ENCODE measurements around the gene PROC.

PROC gene

DNA sequence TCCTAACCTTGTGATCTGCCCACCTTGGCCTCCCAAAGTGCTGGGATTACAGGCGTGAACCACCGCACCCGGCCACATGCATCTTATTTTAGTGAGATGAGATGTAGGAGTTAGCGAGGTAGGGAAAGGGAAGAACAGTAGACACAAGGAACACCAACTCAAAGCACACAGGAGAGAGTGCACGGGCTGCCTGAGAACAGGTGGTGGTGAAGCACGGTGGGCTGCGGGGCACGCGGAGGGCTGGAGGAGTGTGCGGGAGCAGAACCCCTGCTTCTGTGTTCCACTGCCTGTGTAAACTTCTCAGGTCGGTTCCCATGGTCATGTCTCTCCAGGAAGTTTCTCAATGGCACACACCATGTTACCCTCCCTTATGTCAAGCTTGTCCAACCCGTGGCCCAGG lies 38.7 kb downstream of the PROC start:
- Histone ChIP-seq H3K4me1 (ENCODE audit: control extremely low read depth in 1 of 4, control insufficient read depth in 4 of 4, insufficient read depth in 4 of 4, low read length in 3 of 4) (no peaks in the 10 kb centered on the region), H3K9me3 (ENCODE audit: control extremely low read depth in 1 of 5, control insufficient read depth in 4 of 5, insufficient read depth in 2 of 5, low read depth in 1 of 5, low read length in 4 of 5) (no peaks in the 10 kb centered on the region), H3K27ac (ENCODE audit: insufficient read depth in 1 of 2, low read depth in 1 of 2, low read length in 2 of 2, poor library complexity in 1 of 2, severe bottlenecking in 2 of 2) (no peak overlapping the region), H3K36me3 (ENCODE audit: control insufficient read depth in 4 of 4, insufficient read depth in 4 of 4, low read length in 3 of 4) (no peaks in the 10 kb centered on the region), H3K27me3 (replicated peaks in 2 of 5; ENCODE audit: control insufficient read depth in 4 of 5, insufficient read depth in 5 of 5, low read length in 4 of 5) (no peaks in the 10 kb centered on the region), H3K4me3 (ENCODE audit: control insufficient read depth in 1 of 7, extremely low read depth in 1 of 7, insufficient read depth in 4 of 7, low read depth in 2 of 7, low read length in 6 of 7) (no peak overlapping the region)
- ChIA-PET CTCF (interaction anchor here (0.6 to 0.9 kb wide), 2 partner anchors 41 to 133 kb away, joined by 3 read pairs; no protein-coding TSS in a partner anchor), POLR2A (no interaction called here)
- DNase-seq = no peak
- over 99% methylated on average over 8 of the region's 12 CpGs for WGBS (ENCODE audit: insufficient coverage)

DNA sequence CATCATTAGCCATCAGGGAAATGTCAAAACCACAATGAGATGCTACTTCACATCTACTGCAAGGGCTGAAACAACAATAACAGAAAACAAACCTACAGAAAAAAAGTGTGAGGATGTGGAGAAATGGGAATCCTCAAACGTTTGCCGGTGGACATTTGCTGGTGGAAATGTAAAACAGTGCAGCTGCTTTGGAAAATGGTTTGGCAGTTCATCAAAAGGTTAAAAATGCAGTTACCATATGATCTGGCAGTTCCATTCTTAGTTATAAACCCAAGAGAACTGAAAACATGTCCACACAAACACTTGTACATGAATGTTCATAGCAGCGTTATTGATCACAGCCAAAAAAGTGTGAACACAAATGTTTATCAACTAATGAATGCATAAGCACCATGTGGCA lies 44.2 kb downstream of the PROC start:
- no peaks in the 10 kb centered on the region for H3K27me3 ChIP-seq (replicated peaks in 2 of 5; ENCODE audit: control insufficient read depth in 4 of 5, insufficient read depth in 5 of 5, low read length in 4 of 5)
- POLR2A ChIA-PET = no interaction called here
- no CpG with 5 or more reads among the region's 3 CpGs for WGBS (ENCODE audit: insufficient coverage)
- no peaks in the 10 kb centered on the region for H3K4me1 ChIP-seq (ENCODE audit: control extremely low read depth in 1 of 4, control insufficient read depth in 4 of 4, insufficient read depth in 4 of 4, low read length in 3 of 4)
- CTCF ChIA-PET = interaction anchor here (1.0 to 1.5 kb wide), 3 partner anchors 16 to 46 kb away, joined by 3 to 5 read pairs (median 3); no protein-coding TSS in a partner anchor
- no peak for DNase-seq
- no peak overlapping the region for H3K27ac ChIP-seq (ENCODE audit: insufficient read depth in 1 of 2, low read depth in 1 of 2, low read length in 2 of 2, poor library complexity in 1 of 2, severe bottlenecking in 2 of 2)
- H3K36me3 ChIP-seq (ENCODE audit: control insufficient read depth in 4 of 4, insufficient read depth in 4 of 4, low read length in 3 of 4) = peaks cover 0 to 4% (median 3%) of the 10 kb centered on the region in 4 experiments
- no peak overlapping the region for H3K4me3 ChIP-seq (ENCODE audit: control insufficient read depth in 1 of 7, extremely low read depth in 1 of 7, insufficient read depth in 4 of 7, low read depth in 2 of 7, low read length in 6 of 7)
- H3K9me3 ChIP-seq (ENCODE audit: control extremely low read depth in 1 of 5, control insufficient read depth in 4 of 5, insufficient read depth in 2 of 5, low read depth in 1 of 5, low read length in 4 of 5) = no peaks in the 10 kb centered on the region

GRCh38 chr2:127463155-127463991 lies 45.1 kb downstream of the PROC start:
- H3K27me3 ChIP-seq (replicated peaks in 2 of 5; ENCODE audit: control insufficient read depth in 4 of 5, insufficient read depth in 5 of 5, low read length in 4 of 5) = no peaks in the 10 kb centered on the region
- H3K36me3 ChIP-seq (ENCODE audit: control insufficient read depth in 4 of 4, insufficient read depth in 4 of 4, low read length in 3 of 4) = peaks cover 3 to 11% (median 5%) of the 10 kb centered on the region in 4 experiments
- H3K4me1 ChIP-seq (ENCODE audit: control extremely low read depth in 1 of 4, control insufficient read depth in 4 of 4, insufficient read depth in 4 of 4, low read length in 3 of 4) = no peaks in the 10 kb centered on the region
- DNase-seq = no peak
- WGBS (ENCODE audit: insufficient coverage) = 99% methylated on average over 13 of the region's 19 CpGs
- CTCF ChIA-PET = interaction anchor here (0.6 to 1.5 kb wide), 4 partner anchors 12 to 27 kb away, joined by 3 to 5 read pairs (median 3); no protein-coding TSS in a partner anchor
- no peaks in the 10 kb centered on the region for H3K9me3 ChIP-seq (ENCODE audit: control extremely low read depth in 1 of 5, control insufficient read depth in 4 of 5, insufficient read depth in 2 of 5, low read depth in 1 of 5, low read length in 4 of 5)
- no peak overlapping the region for H3K4me3 ChIP-seq (ENCODE audit: control insufficient read depth in 1 of 7, extremely low read depth in 1 of 7, insufficient read depth in 4 of 7, low read depth in 2 of 7, low read length in 6 of 7)
- no peak overlapping the region for H3K27ac ChIP-seq (ENCODE audit: insufficient read depth in 1 of 2, low read depth in 1 of 2, low read length in 2 of 2, poor library complexity in 1 of 2, severe bottlenecking in 2 of 2)
- POLR2A ChIA-PET = interaction anchor here (0.6 kb wide), 2 partner anchors 40 to 204 kb away, joined by 3 read pairs; no protein-coding TSS in a partner anchor

DNA sequence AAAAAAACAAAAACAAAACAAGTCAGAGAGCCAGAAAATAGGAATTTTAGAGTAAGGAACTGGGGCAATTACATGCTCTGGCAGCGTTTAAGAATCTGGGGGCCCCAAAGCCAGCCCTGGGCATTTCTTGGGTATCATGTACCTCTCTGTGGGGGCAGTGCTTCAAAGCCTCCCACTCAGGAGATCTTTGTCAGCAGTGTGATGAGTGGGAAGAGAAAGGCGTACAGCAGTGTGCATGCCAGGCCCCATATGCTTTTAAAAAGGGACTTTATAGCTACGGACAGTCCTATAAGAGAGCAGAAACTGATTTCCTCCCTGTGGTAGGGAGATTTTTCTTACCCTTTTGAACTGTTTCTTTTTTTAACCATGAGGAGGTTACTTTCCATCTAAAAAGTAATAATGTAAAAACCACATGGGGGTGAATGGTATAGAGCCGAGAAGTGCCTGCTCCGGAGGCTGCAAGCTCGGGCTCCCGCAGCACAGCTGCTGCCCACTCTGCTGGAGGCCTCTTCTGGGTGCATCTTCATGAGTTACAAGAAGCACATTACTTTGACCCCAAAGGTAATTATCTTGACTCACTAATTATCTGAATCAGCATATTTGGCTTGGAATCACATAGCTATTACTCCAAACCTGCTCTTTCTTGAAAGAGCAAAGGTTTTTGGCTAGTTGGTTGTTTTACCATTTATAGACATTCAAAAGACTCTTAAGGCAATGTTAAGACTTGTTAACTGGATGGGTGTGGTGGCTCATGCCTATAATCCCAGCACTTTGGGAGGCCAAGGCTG lies 46.4 kb downstream of the PROC start:
- Histone ChIP-seq H3K27me3 (replicated peaks in 2 of 5; ENCODE audit: control insufficient read depth in 4 of 5, insufficient read depth in 5 of 5, low read length in 4 of 5) (no peaks in the 10 kb centered on the region), H3K27ac (ENCODE audit: insufficient read depth in 1 of 2, low read depth in 1 of 2, low read length in 2 of 2, poor library complexity in 1 of 2, severe bottlenecking in 2 of 2) (no peak overlapping the region), H3K4me3 (ENCODE audit: control insufficient read depth in 1 of 7, extremely low read depth in 1 of 7, insufficient read depth in 4 of 7, low read depth in 2 of 7, low read length in 6 of 7) (no peak overlapping the region), H3K4me1 (ENCODE audit: control extremely low read depth in 1 of 4, control insufficient read depth in 4 of 4, insufficient read depth in 4 of 4, low read length in 3 of 4) (no peaks in the 10 kb centered on the region), H3K9me3 (ENCODE audit: control extremely low read depth in 1 of 5, control insufficient read depth in 4 of 5, insufficient read depth in 2 of 5, low read depth in 1 of 5, low read length in 4 of 5) (no peaks in the 10 kb centered on the region), H3K36me3 (ENCODE audit: control insufficient read depth in 4 of 4, insufficient read depth in 4 of 4, low read length in 3 of 4) (peaks cover 7 to 18% (median 10%) of the 10 kb centered on the region in 4 experiments)
- 100% methylated on average over 6 of the region's 7 CpGs for WGBS (ENCODE audit: insufficient coverage)
- CTCF ChIA-PET = interaction anchor here (1.3 kb wide), 1 partner anchor 11 kb away, joined by 3 read pairs; no protein-coding TSS in a partner anchor
- POLR2A ChIA-PET = no interaction called here
- DNase-seq = no peak

DNA sequence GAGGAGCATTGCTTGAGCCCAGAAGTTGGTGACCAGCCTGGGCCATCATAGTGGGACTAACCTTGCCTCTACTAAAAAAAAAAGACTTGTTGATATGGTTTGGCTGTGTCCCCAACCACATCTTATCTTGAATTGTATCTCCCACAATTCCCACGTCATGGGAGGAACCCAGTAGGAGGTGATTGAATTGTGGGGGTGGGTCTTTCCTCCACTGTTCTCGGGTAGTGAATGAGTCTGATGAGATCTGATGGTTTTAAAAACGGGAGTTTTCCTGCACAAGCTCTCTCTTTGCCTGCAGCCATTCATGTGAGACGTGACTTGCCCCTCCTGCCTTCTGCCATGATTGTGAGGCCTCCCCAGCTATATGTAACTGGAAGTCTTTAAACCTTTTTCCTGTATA lies 47.0 kb downstream of the PROC start:
- no CpG with 5 or more reads among the region's 4 CpGs for WGBS (ENCODE audit: insufficient coverage)
- DNase-seq = no peak
- H3K4me3 ChIP-seq (ENCODE audit: control insufficient read depth in 1 of 7, extremely low read depth in 1 of 7, insufficient read depth in 4 of 7, low read depth in 2 of 7, low read length in 6 of 7) = no peak overlapping the region
- H3K27ac ChIP-seq (ENCODE audit: insufficient read depth in 1 of 2, low read depth in 1 of 2, low read length in 2 of 2, poor library complexity in 1 of 2, severe bottlenecking in 2 of 2) = no peak overlapping the region
- CTCF ChIA-PET = interaction anchor here (1.3 kb wide), 1 partner anchor 11 kb away, joined by 3 read pairs; no protein-coding TSS in a partner anchor
- no peaks in the 10 kb centered on the region for H3K27me3 ChIP-seq (replicated peaks in 2 of 5; ENCODE audit: control insufficient read depth in 4 of 5, insufficient read depth in 5 of 5, low read length in 4 of 5)
- H3K4me1 ChIP-seq (ENCODE audit: control extremely low read depth in 1 of 4, control insufficient read depth in 4 of 4, insufficient read depth in 4 of 4, low read length in 3 of 4) = no peaks in the 10 kb centered on the region
- H3K9me3 ChIP-seq (ENCODE audit: control extremely low read depth in 1 of 5, control insufficient read depth in 4 of 5, insufficient read depth in 2 of 5, low read depth in 1 of 5, low read length in 4 of 5) = no peaks in the 10 kb centered on the region
- H3K36me3 ChIP-seq (ENCODE audit: control insufficient read depth in 4 of 4, insufficient read depth in 4 of 4, low read length in 3 of 4) = peaks cover 8 to 20% (median 11%) of the 10 kb centered on the region in 4 experiments
- POLR2A ChIA-PET = no interaction called here

DNA sequence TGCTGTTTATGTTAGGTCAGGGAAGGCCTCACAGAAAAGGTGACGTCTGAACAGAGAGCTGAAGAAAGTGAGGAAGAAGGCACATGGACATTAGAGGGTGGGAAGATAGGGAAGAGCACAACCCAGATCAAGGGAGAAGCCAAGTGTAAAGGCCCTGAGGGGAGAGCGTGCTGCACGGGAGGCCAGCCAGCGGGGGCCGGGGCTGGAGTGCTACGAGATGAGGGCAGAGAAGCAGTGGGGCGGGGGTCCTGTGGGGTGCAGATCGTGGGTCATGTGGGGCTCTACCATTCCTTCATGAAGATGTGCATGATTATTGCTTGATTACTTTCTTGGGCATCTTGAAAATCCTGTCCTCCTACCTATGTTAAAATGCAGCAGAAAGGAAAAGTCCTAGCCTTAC lies 50.8 kb downstream of the PROC start:
- Histone ChIP-seq H3K4me3 (ENCODE audit: control insufficient read depth in 1 of 7, extremely low read depth in 1 of 7, insufficient read depth in 4 of 7, low read depth in 2 of 7, low read length in 6 of 7) (no peak overlapping the region), H3K27ac (ENCODE audit: insufficient read depth in 1 of 2, low read depth in 1 of 2, low read length in 2 of 2, poor library complexity in 1 of 2, severe bottlenecking in 2 of 2) (no peak overlapping the region), H3K36me3 (ENCODE audit: control insufficient read depth in 4 of 4, insufficient read depth in 4 of 4, low read length in 3 of 4) (peaks cover 8 to 20% (median 11%) of the 10 kb centered on the region in 4 experiments), H3K9me3 (ENCODE audit: control extremely low read depth in 1 of 5, control insufficient read depth in 4 of 5, insufficient read depth in 2 of 5, low read depth in 1 of 5, low read length in 4 of 5) (no peaks in the 10 kb centered on the region), H3K4me1 (ENCODE audit: control extremely low read depth in 1 of 4, control insufficient read depth in 4 of 4, insufficient read depth in 4 of 4, low read length in 3 of 4) (no peaks in the 10 kb centered on the region), H3K27me3 (replicated peaks in 2 of 5; ENCODE audit: control insufficient read depth in 4 of 5, insufficient read depth in 5 of 5, low read length in 4 of 5) (no peaks in the 10 kb centered on the region)
- no peak for DNase-seq
- POLR2A ChIA-PET = no interaction called here
- whole genome bisulfite sequencing (ENCODE audit: insufficient coverage) = no CpG with 5 or more reads among the region's 8 CpGs
- CTCF ChIA-PET = interaction anchor here (1.0 to 1.5 kb wide), 2 partner anchors 10 kb away, joined by 4 to 6 read pairs; no protein-coding TSS in a partner anchor

All from common myeloid progenitor, CD34-positive (primary cell).